Endothelial cell (in vitro differentiated cells): Measurements from ENCODE around the gene FAM153A. TPM values are rescaled to one million over a fixed set of nuclear protein-coding genes. Genes with fewer than 3 reads are reported as not detected.

ENCODE experiments used
- total RNA-seq: library from RNA; stranded (reverse); fragmentation: NEBNext Ultra II Directional; extraction: Animal tissue kit (Norgen Biotek cat#: 25700); gene quantifications from one replicate; pipeline ENCODE4 v1.2.1, GENCODE V29; 2021; ENCODE audit not compliant: unreplicated experiment

Gene FAM153A
- total RNA-seq, 1 donor from 2014 or later, result not detected

Other genes starting within 250 kb of the FAM153A start
- 97.6 TPM for gene FAM193B, start 228.3 kb downstream of the FAM153A start, total RNA-seq
- gene TMED9, start 190.7 kb downstream of the FAM153A start, total RNA-seq, result 271 TPM
- gene B4GALT7, start 182.8 kb downstream of the FAM153A start, total RNA-seq, result 34.6 TPM
- not detected for gene PROP1, start 213.3 kb upstream of the FAM153A start, total RNA-seq